Daoy (cell line): Measurements from ENCODE around the gene FAM111A. TPM values are rescaled to one million over a fixed set of nuclear protein-coding genes. Genes with fewer than 3 reads are reported as not detected.
A peak's percentile ranks its signal among the peaks of the same experiment; 100 is the strongest.
"Not testable (repeated sequence)": the region's sequence is repeated elsewhere in the genome, so short reads cannot be mapped to it uniquely, and the experiment has no call there.

Source experiments
- DNase-seq: peaks from one replicate; pipeline ENCODE4 v3.0.0-alpha.2; 2015; ENCODE audit warnings: low read depth
- total RNA-seq: library from RNA; depleted of rRNA; stranded (reverse); fragments of >200 nt; shearing (Covaris generic); gene quantifications from 2 replicates; pipeline ENCODE4 v1.2.3, GENCODE V29; 2014; rRNA removed

The FAM111A gene, protein sequence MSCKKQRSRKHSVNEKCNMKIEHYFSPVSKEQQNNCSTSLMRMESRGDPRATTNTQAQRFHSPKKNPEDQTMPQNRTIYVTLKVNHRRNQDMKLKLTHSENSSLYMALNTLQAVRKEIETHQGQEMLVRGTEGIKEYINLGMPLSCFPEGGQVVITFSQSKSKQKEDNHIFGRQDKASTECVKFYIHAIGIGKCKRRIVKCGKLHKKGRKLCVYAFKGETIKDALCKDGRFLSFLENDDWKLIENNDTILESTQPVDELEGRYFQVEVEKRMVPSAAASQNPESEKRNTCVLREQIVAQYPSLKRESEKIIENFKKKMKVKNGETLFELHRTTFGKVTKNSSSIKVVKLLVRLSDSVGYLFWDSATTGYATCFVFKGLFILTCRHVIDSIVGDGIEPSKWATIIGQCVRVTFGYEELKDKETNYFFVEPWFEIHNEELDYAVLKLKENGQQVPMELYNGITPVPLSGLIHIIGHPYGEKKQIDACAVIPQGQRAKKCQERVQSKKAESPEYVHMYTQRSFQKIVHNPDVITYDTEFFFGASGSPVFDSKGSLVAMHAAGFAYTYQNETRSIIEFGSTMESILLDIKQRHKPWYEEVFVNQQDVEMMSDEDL
- 62.6 and 66.0 TPM in 2 replicates for total RNA-seq

DNA sequence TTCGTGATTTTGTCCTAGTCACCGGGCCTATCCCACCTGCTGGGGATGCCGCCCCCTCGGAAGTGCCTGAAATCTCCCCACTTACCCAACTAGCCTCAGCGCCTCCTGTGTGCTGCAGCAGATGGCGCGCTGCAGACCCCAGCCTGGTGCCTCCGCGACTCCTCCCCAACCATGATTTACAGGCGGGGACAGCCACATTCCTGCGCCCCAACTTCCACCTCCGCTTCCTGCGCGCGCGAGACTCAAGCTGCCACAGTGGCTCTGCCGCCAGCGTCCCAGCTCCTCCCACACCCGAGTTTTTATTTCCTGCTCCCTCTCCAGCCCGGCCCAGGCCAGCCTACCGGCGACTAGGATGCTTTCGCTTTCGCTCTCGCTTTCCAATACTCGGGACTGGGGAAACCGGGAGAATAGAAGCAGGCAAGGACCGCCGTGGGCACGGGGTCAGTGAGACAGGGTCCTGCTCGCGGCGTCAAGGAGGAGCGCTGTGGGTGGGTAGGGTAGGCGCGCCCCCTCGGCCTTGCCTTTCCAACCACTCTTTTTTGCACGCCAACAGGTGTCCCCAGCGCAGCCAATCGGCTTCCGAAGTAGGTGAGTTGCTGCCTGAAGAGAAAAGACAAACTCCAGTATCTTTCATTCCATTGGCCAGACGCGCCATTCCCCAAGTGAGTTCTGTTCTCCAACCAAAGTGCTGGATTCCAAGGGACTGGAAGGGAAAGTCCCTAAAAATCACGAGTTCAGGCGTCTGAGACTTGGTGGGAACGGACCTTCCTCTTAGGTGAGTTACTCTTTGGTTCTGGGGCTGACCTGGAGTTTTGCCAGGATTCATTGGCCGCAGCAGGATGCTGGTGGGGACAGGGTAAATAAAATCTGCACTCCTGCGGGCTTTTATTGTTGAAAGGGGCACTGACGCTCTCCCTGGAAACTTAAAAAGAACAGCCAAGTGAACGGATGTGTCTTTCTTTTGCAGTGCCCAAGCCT is at the start of gene FAM111A:
FAM111A (plus strand) TSS at position 327 of the 978 bp plus-strand sequence. CDS start 6,017 bp downstream, outside the sequence.
- DNase-seq: peak; percentile 91

GRCh38 chr11:59093576-59093975 is 49.1 kb upstream of the FAM111A start:
- not testable (repeated sequence) for DNase-seq

- DNase-seq: not testable (repeated sequence)
These were observed 47.4 kb upstream of the FAM111A start for GRCh38 chr11:59095225-59095624.

GRCh38 chr11:59095972-59096575 is 46.6 kb upstream of the FAM111A start:
- DNase-seq: not testable (repeated sequence)

GRCh38 chr11:59097113-59097708 is 45.4 kb upstream of the FAM111A start:
- DNase-seq: peak; percentile 51

DNA sequence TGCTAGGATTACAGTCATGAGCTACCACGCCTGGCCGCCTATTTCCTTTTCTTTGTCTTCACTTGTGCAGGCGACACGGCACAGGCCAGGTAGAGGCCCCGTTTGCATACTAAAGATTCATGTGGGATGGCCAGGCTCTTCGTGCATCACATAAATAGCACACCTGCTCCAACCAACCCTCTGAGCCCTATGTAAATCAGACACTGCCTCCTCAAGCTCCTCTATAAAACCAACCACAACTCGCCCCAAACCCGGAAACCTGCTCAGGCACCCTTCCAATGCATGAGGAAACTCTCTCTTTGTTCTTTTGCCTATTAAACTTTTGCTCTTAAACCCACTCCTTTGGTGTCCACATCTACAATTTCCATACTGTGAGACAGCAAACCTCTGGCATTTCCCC is 44.7 kb upstream of the FAM111A start:
- not testable (repeated sequence) for DNase-seq

DNA sequence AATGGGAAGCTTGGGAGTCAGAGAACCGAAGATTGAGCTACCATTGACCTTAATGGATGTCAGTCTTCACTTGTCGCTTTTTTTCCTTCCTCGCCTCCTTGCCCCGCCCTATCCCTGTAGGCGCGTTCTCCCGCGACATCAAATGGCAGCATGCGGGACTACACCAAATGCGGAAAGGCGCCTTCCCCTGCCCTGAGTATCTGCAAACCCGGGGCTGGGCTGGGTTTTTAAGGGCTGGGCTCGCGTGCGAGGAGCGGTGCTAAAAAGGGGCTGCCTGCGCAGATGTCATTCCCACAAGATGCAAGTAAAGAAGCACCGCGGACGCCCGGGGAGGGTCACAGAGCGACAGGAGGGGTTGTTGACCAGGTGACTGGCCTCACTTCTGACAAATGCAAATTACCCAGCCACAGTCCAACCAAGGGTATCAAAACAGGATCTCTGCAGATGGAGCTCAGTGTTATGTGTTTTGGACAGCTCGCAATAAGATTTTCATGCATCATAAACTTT is 40.3 kb upstream of the FAM111A start:
- DNase-seq: peak; percentile 25

DNA sequence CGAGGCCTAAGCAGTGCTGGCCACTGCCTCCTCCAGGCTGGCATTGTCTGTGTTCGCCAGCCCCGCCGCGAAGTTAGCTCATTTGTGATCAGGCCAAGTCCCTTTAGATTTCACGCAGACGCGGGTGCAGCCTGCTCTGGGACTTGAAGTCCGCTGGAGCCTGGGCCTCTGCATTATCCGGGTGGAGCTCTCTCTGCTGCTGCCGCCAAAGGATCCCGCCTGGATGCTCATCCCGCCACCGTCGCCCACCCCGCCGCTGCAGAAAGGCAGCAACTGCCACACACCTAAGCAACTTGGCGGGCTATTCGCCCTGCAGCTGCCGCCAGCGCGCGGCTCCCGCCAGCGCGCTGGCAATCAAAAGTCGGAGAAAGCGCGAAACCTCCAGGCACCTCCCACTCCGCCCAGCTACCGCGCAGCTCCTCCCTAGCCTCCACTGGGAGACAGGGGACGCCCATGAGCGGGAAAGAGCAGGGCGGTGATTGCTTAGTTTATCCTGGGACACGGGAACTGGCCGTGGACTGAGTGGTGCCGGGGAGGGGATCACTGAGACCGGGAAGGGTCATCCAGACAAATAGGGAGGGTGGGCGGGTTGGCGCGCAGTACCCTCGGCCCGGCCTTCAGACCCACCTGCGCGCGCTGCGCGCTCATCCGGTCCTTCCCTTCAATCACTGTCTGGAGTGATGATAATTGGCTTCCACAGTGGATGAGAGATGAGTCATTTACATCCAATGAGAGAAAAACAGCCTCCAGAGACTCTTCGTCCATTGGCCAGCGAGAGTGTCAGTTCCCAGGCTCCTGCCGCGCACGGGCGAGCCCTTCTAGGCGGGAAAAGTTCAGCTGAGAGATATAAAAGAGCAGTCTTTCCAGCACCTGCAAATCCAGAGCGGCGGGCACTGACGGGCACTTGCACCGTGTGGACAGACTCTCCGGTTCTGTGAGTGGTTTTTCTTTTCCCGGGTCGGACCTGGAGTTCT is 36.0 kb upstream of the FAM111A start, which contains the start of gene FAM111B:
FAM111B (plus strand) TSS at position 875 of the 974 bp plus-strand sequence. CDS start 2,389 bp downstream, outside the sequence.
- peak; percentile 93 for DNase-seq

DNA sequence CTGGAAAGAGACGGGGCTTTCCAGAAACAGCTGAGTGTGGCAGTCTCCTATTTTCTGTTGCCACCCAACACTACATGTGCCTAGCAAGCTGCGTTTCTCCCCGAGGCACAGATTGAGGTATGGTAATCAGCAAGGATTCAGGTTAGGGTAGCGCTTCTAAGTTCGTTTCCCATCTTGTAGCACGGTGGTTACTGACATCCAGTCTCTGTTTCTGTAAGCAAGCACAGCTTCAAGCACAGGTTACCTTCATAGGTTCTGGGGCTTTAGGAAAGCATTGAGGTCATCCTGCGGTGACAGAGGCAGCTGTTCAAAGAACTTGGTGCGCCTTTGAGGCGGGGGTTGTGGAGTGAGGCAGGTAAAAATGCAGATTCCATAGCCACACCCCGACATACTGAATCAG is 34.9 kb upstream of the FAM111A start:
- DNase-seq: peak; percentile 9

GRCh38 chr11:59112494-59112893 is 30.2 kb upstream of the FAM111A start:
- no peak for DNase-seq

- DNase-seq: no peak
These were observed 28.3 kb upstream of the FAM111A start for GRCh38 chr11:59114344-59114743.

DNA sequence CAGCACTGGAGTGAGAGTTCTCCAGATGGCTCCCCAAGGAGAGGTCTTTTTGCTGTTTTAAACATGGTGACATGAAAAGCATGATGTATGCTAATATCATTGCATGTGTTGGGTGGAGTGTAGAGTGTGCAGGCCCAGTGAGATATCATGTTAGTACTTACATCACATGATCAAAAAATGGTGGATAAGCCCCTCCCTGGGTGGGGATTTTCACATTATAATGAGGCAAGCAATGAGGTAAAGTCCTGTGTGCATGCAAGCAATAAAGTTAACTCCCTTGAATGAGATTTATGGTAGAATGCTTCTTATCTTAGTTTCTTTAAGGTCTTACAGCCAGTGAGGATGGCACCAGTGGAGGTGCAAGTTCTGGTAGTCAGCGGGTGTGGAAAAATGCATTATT is 27.1 kb upstream of the FAM111A start:
- DNase-seq: no peak

DNA sequence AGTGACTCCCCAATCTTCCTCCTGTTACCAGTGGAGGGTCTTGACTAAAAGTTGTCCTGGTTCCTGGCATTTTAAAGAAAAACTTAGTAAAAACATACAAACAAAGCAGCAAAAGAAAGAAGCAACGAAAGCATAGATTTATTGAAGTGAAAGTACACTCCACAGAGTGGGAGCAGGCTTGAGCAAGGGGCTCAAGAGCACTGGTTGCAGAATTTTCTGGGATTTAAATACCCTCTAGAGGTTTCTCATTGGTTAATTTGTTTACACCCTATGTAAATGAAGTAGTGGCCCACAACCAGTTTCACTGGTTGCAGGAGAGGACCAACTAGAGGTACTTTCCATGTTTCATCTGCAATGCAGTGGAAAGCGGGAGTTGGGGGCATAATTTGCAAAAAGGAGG is 24.9 kb upstream of the FAM111A start:
- no peak for DNase-seq

- DNase-seq: no peak
These were observed 22.8 kb upstream of the FAM111A start for GRCh38 chr11:59119826-59120225.

- DNase-seq: peak; percentile 81
These were observed 6.8 kb upstream of the FAM111A start for GRCh38 chr11:59135648-59136461.

- not testable (repeated sequence) for DNase-seq
These were observed 6.1 kb upstream of the FAM111A start for GRCh38 chr11:59136551-59136950.

DNA sequence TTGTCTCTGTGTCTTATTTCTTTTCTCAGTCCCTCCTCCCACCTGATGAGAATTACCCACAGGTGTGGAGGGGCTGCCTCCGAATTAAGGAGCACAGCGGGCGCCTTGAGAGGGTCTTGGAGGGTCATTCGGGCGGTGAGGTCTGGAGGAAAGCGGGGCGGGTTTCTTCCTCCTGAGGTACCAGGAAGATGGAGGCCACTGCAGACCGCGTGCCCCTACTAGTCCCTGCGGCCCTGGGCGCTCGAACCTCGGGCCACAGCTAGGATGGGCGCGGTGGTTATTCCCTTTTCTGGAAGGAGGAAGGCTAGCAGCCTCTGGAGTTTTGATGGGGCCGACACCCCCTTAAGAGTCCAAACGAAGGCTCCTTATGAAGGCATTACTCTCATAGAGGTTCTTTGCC is 5.5 kb upstream of the FAM111A start:
- DNase-seq: no peak

- DNase-seq: no peak
These were observed 4.0 kb upstream of the FAM111A start for GRCh38 chr11:59138643-59139042.

- no peak for DNase-seq
These were observed 1.5 kb upstream of the FAM111A start for GRCh38 chr11:59141191-59141590.
